Neural cell (in vitro differentiated cells): ENCODE measurements around the gene SBDS.
"Not testable (repeated sequence)": the region's sequence is repeated elsewhere in the genome, so short reads cannot be mapped to it uniquely, and the experiment has no call there.

Experiments used
- EP300 ChIP-seq: fragments of 450-650 bp; conservative IDR thresholded peaks from 2 replicates; pipeline ENCODE4 v1.6.1; 2014; ENCODE audit warnings: antibody characterized with exemption, mild to moderate bottlenecking, moderate library complexity; ENCODE audit not compliant: poor library complexity, severe bottlenecking
- EZH2 ChIP-seq: fragments of 200-600, 300-800 bp; shearing (Covaris generic), sonication (generic); IDR thresholded peaks from 2 replicates; pipeline ENCODE4 v1.6.1; 2014; ENCODE audit warnings: antibody characterized with exemption, low read length, borderline replicate concordance, mild to moderate bottlenecking; ENCODE audit not compliant: insufficient read depth, poor library complexity, severe bottlenecking
- SMC3 ChIP-seq: fragments of 450-650 bp; conservative IDR thresholded peaks from 2 replicates; pipeline ENCODE4 v1.6.1; 2014; ENCODE audit warnings: antibody characterized with exemption, mild to moderate bottlenecking, moderate library complexity; ENCODE audit not compliant: poor library complexity
- TF ChIP-seq, protein P1 (sequence below): fragments of 450-650 bp; IDR thresholded peaks from 2 replicates; pipeline ENCODE4 v1.5.1; 2014; ENCODE audit warnings: antibody characterized with exemption, mild to moderate bottlenecking, moderate library complexity; ENCODE audit not compliant: poor library complexity, severe bottlenecking

- not testable (repeated sequence) for TF ChIP-seq EZH2, EP300
- TF ChIP-seq, protein P1, sequence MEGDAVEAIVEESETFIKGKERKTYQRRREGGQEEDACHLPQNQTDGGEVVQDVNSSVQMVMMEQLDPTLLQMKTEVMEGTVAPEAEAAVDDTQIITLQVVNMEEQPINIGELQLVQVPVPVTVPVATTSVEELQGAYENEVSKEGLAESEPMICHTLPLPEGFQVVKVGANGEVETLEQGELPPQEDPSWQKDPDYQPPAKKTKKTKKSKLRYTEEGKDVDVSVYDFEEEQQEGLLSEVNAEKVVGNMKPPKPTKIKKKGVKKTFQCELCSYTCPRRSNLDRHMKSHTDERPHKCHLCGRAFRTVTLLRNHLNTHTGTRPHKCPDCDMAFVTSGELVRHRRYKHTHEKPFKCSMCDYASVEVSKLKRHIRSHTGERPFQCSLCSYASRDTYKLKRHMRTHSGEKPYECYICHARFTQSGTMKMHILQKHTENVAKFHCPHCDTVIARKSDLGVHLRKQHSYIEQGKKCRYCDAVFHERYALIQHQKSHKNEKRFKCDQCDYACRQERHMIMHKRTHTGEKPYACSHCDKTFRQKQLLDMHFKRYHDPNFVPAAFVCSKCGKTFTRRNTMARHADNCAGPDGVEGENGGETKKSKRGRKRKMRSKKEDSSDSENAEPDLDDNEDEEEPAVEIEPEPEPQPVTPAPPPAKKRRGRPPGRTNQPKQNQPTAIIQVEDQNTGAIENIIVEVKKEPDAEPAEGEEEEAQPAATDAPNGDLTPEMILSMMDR = peak; percentile 52
- TF ChIP-seq SMC3 = peak; percentile 45
Measured at GRCh38 chr7:67000601-67001258, 5.3 kb upstream of the SBDS start.
